ENCODE results near the gene WWOX.

DNA sequence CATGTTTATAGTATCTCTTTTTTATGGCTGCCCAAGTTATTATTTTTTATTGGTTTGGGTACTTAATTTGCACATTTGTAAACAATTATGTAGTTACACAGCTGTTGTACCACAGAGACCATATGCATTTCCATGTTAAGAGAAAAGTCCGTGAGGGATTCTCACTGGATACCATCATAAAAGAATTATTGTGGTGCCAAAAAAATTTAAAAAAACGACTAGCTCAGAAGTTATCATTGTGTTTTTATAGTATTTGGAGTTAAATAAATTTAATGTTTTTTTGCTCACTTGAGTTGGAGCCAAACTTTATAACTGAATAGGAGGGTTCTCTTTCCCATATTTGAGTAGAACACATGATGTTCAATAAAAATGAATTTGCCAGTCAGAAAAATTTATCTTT lies 618.7 kb downstream of the WWOX start:
- no peak for TF ChIP-seq ZSCAN20 (CRISPR knock-in tag; IDR thresholded peaks at IDR 0.05)
- TF ChIP-seq CTCF (IDR thresholded peaks at IDR 0.05): no peak
- TF ChIP-seq BHLHE40 (IDR thresholded peaks at IDR 0.05; ENCODE audit: low read depth, low read length): no peak
